ENCODE data around the gene SEPTIN3. TPM values are rescaled to one million over a fixed set of nuclear protein-coding genes. Genes with fewer than 3 reads are reported as not detected.

SEPTIN3 gene
- total and polyA plus RNA-seq, 2 donors (not counting 1 experiment from before 2014, with no cell fraction given) = 0.05 to 0.33 TPM

- Histone ChIP-seq H3K9me3 (ENCODE audit: control insufficient read depth, insufficient read depth, low read depth, low read length) (no peaks in the 10 kb centered on the region), H3K79me2 (ENCODE audit: control insufficient read depth, insufficient read depth, low read length) (no peaks in the 10 kb centered on the region), H3K4me2 (ENCODE audit: extremely low read depth, insufficient read depth, low read length) (no peak overlapping the region), H3K27me3 (ENCODE audit: control insufficient read depth, insufficient read depth, low read length) (peaks cover 4% of the 10 kb centered on the region), H3K4me3 (replicated peaks in 1 of 4; ENCODE audit: control extremely low read depth in 1 of 4, insufficient read depth in 1 of 4, low read depth in 3 of 4, low read length in 4 of 4) (no peak overlapping the region), H4K20me1 (ENCODE audit: control insufficient read depth, extremely low read depth, insufficient read depth, low read length) (no peaks in the 10 kb centered on the region), H3K27ac (ENCODE audit: insufficient read depth, low read length) (no peak overlapping the region), H3K4me1 (ENCODE audit: control insufficient read depth, extremely low read depth, insufficient read depth, low read length) (no peaks in the 10 kb centered on the region), H3K36me3 (ENCODE audit: control insufficient read depth, insufficient read depth, low read length) (no peaks in the 10 kb centered on the region), H2AFZ (ENCODE audit: low read length) (no peak overlapping the region), H3K9ac (ENCODE audit: insufficient read depth, low read length) (no peak overlapping the region)
- DNase-seq (ENCODE audit: low read depth in 2 of 2) = no peak
- no peak for TF ChIP-seq EZH2 (IDR thresholded peaks at IDR 0.05; ENCODE audit: low read length, missing control alignments)
- TF ChIP-seq CTCF (conservative IDR thresholded peaks at IDR 0.05 in 1 of 2, IDR thresholded peaks at IDR 0.05 in 1 of 2; ENCODE audit: low read depth in 1 of 2, low read length in 2 of 2) = no peak
Observed at GRCh38 chr22:41970601-41971000, 1.4 kb downstream of the SEPTIN3 start.

- no peaks in the 10 kb centered on the region for H3K36me3 ChIP-seq (ENCODE audit: control insufficient read depth, insufficient read depth, low read length)
- H3K9me3 ChIP-seq (ENCODE audit: control insufficient read depth, insufficient read depth, low read depth, low read length) = no peaks in the 10 kb centered on the region
- peaks cover 12% of the 10 kb centered on the region for H3K27me3 ChIP-seq (ENCODE audit: control insufficient read depth, insufficient read depth, low read length)
- DNase-seq (ENCODE audit: low read depth in 2 of 2) = no peak
- no peaks in the 10 kb centered on the region for H4K20me1 ChIP-seq (ENCODE audit: control insufficient read depth, extremely low read depth, insufficient read depth, low read length)
- H2AFZ ChIP-seq (ENCODE audit: low read length) = no peak overlapping the region
- H3K9ac ChIP-seq (ENCODE audit: insufficient read depth, low read length) = no peak overlapping the region
- no peak overlapping the region for H3K4me3 ChIP-seq (replicated peaks in 1 of 4; ENCODE audit: control extremely low read depth in 1 of 4, insufficient read depth in 1 of 4, low read depth in 3 of 4, low read length in 4 of 4)
- no peak overlapping the region for H3K4me2 ChIP-seq (ENCODE audit: extremely low read depth, insufficient read depth, low read length)
- no peaks in the 10 kb centered on the region for H3K4me1 ChIP-seq (ENCODE audit: control insufficient read depth, extremely low read depth, insufficient read depth, low read length)
- no peak for TF ChIP-seq CTCF (conservative IDR thresholded peaks at IDR 0.05 in 1 of 2, IDR thresholded peaks at IDR 0.05 in 1 of 2; ENCODE audit: low read depth in 1 of 2, low read length in 2 of 2)
- no peak for TF ChIP-seq EZH2 (IDR thresholded peaks at IDR 0.05; ENCODE audit: low read length, missing control alignments)
- no peaks in the 10 kb centered on the region for H3K79me2 ChIP-seq (ENCODE audit: control insufficient read depth, insufficient read depth, low read length)
- H3K27ac ChIP-seq (ENCODE audit: insufficient read depth, low read length) = no peak overlapping the region
Observed at GRCh38 chr22:41971431-41971830, 2.2 kb downstream of the SEPTIN3 start.

- no peaks in the 10 kb centered on the region for H3K4me1 ChIP-seq (ENCODE audit: control insufficient read depth, extremely low read depth, insufficient read depth, low read length)
- H3K79me2 ChIP-seq (ENCODE audit: control insufficient read depth, insufficient read depth, low read length) = no peaks in the 10 kb centered on the region
- DNase-seq (ENCODE audit: low read depth in 2 of 2) = no peak
- H3K9me3 ChIP-seq (ENCODE audit: control insufficient read depth, insufficient read depth, low read depth, low read length) = no peaks in the 10 kb centered on the region
- H3K4me2 ChIP-seq (ENCODE audit: extremely low read depth, insufficient read depth, low read length) = no peak overlapping the region
- no peaks in the 10 kb centered on the region for H3K36me3 ChIP-seq (ENCODE audit: control insufficient read depth, insufficient read depth, low read length)
- peaks cover 33% of the 10 kb centered on the region for H3K27me3 ChIP-seq (ENCODE audit: control insufficient read depth, insufficient read depth, low read length)
- H3K27ac ChIP-seq (ENCODE audit: insufficient read depth, low read length) = no peak overlapping the region
- H3K4me3 ChIP-seq (replicated peaks in 1 of 4; ENCODE audit: control extremely low read depth in 1 of 4, insufficient read depth in 1 of 4, low read depth in 3 of 4, low read length in 4 of 4) = no peak overlapping the region
- no peak overlapping the region for H3K9ac ChIP-seq (ENCODE audit: insufficient read depth, low read length)
- TF ChIP-seq CTCF (conservative IDR thresholded peaks at IDR 0.05 in 1 of 2, IDR thresholded peaks at IDR 0.05 in 1 of 2; ENCODE audit: low read depth in 1 of 2, low read length in 2 of 2) = no peak
- no peak for TF ChIP-seq EZH2 (IDR thresholded peaks at IDR 0.05; ENCODE audit: low read length, missing control alignments)
- no peaks in the 10 kb centered on the region for H4K20me1 ChIP-seq (ENCODE audit: control insufficient read depth, extremely low read depth, insufficient read depth, low read length)
- H2AFZ ChIP-seq (ENCODE audit: low read length) = no peak overlapping the region
Observed at GRCh38 chr22:41974691-41975290, 5.5 kb downstream of the SEPTIN3 start.
